ENCODE results near the gene CCDC181. TPM values are rescaled to one million over a fixed set of nuclear protein-coding genes. Genes with fewer than 3 reads are reported as not detected.

Gene CCDC181
- total and polyA plus RNA-seq, 4 donors, result 0.02 to 0.08 TPM; not detected in 2

GRCh38 chr1:169383449-169383848 lies 43.8 kb downstream of the CCDC181 start (continued):
- no peak for TF ChIP-seq CTCF (IDR thresholded peaks at IDR 0.05; ENCODE audit: low read depth, low read length, missing input control)
- no peak for TF ChIP-seq NR2F2 (IDR thresholded peaks at IDR 0.05)
- no peak for TF ChIP-seq ATF3 (IDR thresholded peaks at IDR 0.05)
- TF ChIP-seq SP1 (IDR thresholded peaks at IDR 0.05), result no peak

- no peak for DNase-seq (ENCODE audit: low spot score)
- no peak for TF ChIP-seq HNF4A (conservative IDR thresholded peaks at IDR 0.05)
- TF ChIP-seq ZBTB33 (IDR thresholded peaks at IDR 0.05), result no peak
- no peak for TF ChIP-seq RXRA (IDR thresholded peaks at IDR 0.05)
- no peak for TF ChIP-seq FOXA2 (IDR thresholded peaks at IDR 0.05)
- no peak overlapping the region for H3K9ac ChIP-seq (ENCODE audit: low read depth in 1 of 2, low read length in 2 of 2)
- H3K4me1 ChIP-seq (ENCODE audit: control insufficient read depth in 4 of 4, insufficient read depth in 4 of 4, low read length in 3 of 4), result peaks cover 2 to 14% (median 9%) of the 10 kb centered on the region in 4 donors
- no peaks in the 10 kb centered on the region for H3K27me3 ChIP-seq (ENCODE audit: control insufficient read depth in 4 of 4, insufficient read depth in 4 of 4, low read length in 3 of 4)
- H3K4me3 ChIP-seq (ENCODE audit: low read depth in 1 of 3, low read length in 3 of 3), result no peak overlapping the region
- peaks cover 3 to 28% (median 21%) of the 10 kb centered on the region in 4 donors for H3K36me3 ChIP-seq (ENCODE audit: control insufficient read depth in 4 of 4, insufficient read depth in 3 of 4, low read depth in 1 of 4, low read length in 3 of 4)
- no peak overlapping the region for H3K27ac ChIP-seq (ENCODE audit: low read depth in 1 of 2, low read length in 2 of 2)
- no peaks in the 10 kb centered on the region for H3K9me3 ChIP-seq (ENCODE audit: control insufficient read depth in 4 of 4, low read length in 3 of 4)
Measured at GRCh38 chr1:169381162-169381561, 46.1 kb downstream of the CCDC181 start.

- Histone ChIP-seq H3K9me3 (ENCODE audit: control insufficient read depth in 4 of 4, low read length in 3 of 4) (no peaks in the 10 kb centered on the region), H3K27ac (ENCODE audit: low read depth in 1 of 2, low read length in 2 of 2) (no peak overlapping the region), H3K4me3 (ENCODE audit: low read depth in 1 of 3, low read length in 3 of 3) (no peak overlapping the region), H3K27me3 (ENCODE audit: control insufficient read depth in 4 of 4, insufficient read depth in 4 of 4, low read length in 3 of 4) (no peaks in the 10 kb centered on the region), H3K4me1 (ENCODE audit: control insufficient read depth in 4 of 4, insufficient read depth in 4 of 4, low read length in 3 of 4) (peaks cover 2 to 21% (median 12%) of the 10 kb centered on the region in 4 donors), H3K36me3 (ENCODE audit: control insufficient read depth in 4 of 4, insufficient read depth in 3 of 4, low read depth in 1 of 4, low read length in 3 of 4) (peaks cover under 1 to 13% (median 8%) of the 10 kb centered on the region in 4 donors), H3K9ac (ENCODE audit: low read depth in 1 of 2, low read length in 2 of 2) (no peak overlapping the region)
- DNase-seq (ENCODE audit: low spot score), result no peak
- TF ChIP-seq TAF1 (conservative IDR thresholded peaks at IDR 0.05), result no peak
- no peak for TF ChIP-seq FOXA1 (IDR thresholded peaks at IDR 0.05)
- no peak for TF ChIP-seq HNF4A (conservative IDR thresholded peaks at IDR 0.05)
- TF ChIP-seq REST (IDR thresholded peaks at IDR 0.05), result no peak
- no peak for TF ChIP-seq FOXA2 (IDR thresholded peaks at IDR 0.05)
- no peak for TF ChIP-seq MAX (IDR thresholded peaks at IDR 0.05)
- no peak for TF ChIP-seq ATF3 (IDR thresholded peaks at IDR 0.05)
- TF ChIP-seq EGR1 (IDR thresholded peaks at IDR 0.05; ENCODE audit: low read depth in 2 of 2), result no peak
- TF ChIP-seq HNF4G (IDR thresholded peaks at IDR 0.05), result no peak
- no peak for TF ChIP-seq JUND (IDR thresholded peaks at IDR 0.05)
- no peak for TF ChIP-seq NR2F2 (IDR thresholded peaks at IDR 0.05)
- WGBS, result 66% methylated on average over 1 of the region's 1 CpG
Measured at GRCh38 chr1:169371404-169371803, 55.9 kb downstream of the CCDC181 start.

Data from liver (tissue), 9 donors.